Measurements from ENCODE around the gene MGAT3.

The MGAT3 gene

GRCh38 chr22:39508393-39508792 is 51.6 kb downstream of the MGAT3 start:
- no peak for TF ChIP-seq CTCF (IDR thresholded peaks at IDR 0.05; ENCODE audit: control extremely low read depth, extremely low read depth, low read depth, missing control alignments)
- ChIA-PET CTCF (interaction anchor here (12.6 kb wide), 1 partner anchor 15 kb away, joined by 166 read pairs; no protein-coding TSS in a partner anchor), POLR2A (no interaction called here)
- DNase-seq (ENCODE audit: extremely low spot score): no peak

GRCh38 chr22:39510529-39511149 is 53.8 kb downstream of the MGAT3 start:
- POLR2A ChIA-PET: interaction anchor here (1.6 kb wide), 1 partner anchor 9 kb away, joined by 5 read pairs; the partner anchor contains the start of gene ATF4
- CTCF ChIA-PET: interaction anchor here (0.8 to 12.6 kb wide), 4 partner anchors 9 to 103 kb away, joined by 3 to 166 read pairs (median 6); partner anchors contain the start of gene ATF4
- DNase-seq (ENCODE audit: extremely low spot score): no peak
- no peak for TF ChIP-seq CTCF (IDR thresholded peaks at IDR 0.05; ENCODE audit: control extremely low read depth, extremely low read depth, low read depth, missing control alignments)

- CTCF ChIA-PET: interaction anchor here (1.1 to 12.6 kb wide), 3 partner anchors 9 to 27 kb away, joined by 4 to 166 read pairs (median 9); partner anchors contain the start of gene ATF4
- no peak for DNase-seq (ENCODE audit: extremely low spot score)
- no peak for TF ChIP-seq CTCF (IDR thresholded peaks at IDR 0.05; ENCODE audit: control extremely low read depth, extremely low read depth, low read depth, missing control alignments)
- POLR2A ChIA-PET: interaction anchor here (1.3 kb wide), 1 partner anchor 9 kb away, joined by 5 read pairs; the partner anchor contains the start of gene ATF4
Observed at GRCh38 chr22:39511226-39511625, 54.4 kb downstream of the MGAT3 start.

GRCh38 chr22:39512026-39512425 is 55.2 kb downstream of the MGAT3 start:
- ChIA-PET POLR2A (interaction anchor here (0.5 to 1.3 kb wide), 2 partner anchors 8 to 61 kb away, joined by 3 to 5 read pairs; partner anchors contain the start of gene ATF4), CTCF (interaction anchor here (1.1 to 12.6 kb wide), 4 partner anchors 9 to 20 kb away, joined by 3 to 166 read pairs (median 36); partner anchors contain the start of genes MIEF1 and RPS19BP1)
- no peak for DNase-seq (ENCODE audit: extremely low spot score)
- TF ChIP-seq CTCF (IDR thresholded peaks at IDR 0.05; ENCODE audit: control extremely low read depth, extremely low read depth, low read depth, missing control alignments): no peak

- DNase-seq (ENCODE audit: extremely low spot score): no peak
- no peak for TF ChIP-seq CTCF (IDR thresholded peaks at IDR 0.05; ENCODE audit: control extremely low read depth, extremely low read depth, low read depth, missing control alignments)
- POLR2A ChIA-PET: interaction anchor here (0.8 kb wide), 1 partner anchor 195 kb away, joined by 3 read pairs; no protein-coding TSS in a partner anchor
- CTCF ChIA-PET: interaction anchor here (1.4 to 12.6 kb wide), 12 partner anchors 11 to 197 kb away, joined by 3 to 166 read pairs (median 8); partner anchors contain the start of genes MIEF1 and TAB1
Observed at GRCh38 chr22:39513791-39514190, 57.0 kb downstream of the MGAT3 start.

GRCh38 chr22:39514373-39514973 is 57.7 kb downstream of the MGAT3 start:
- peak; percentile 77 for TF ChIP-seq CTCF (IDR thresholded peaks at IDR 0.05; ENCODE audit: control extremely low read depth, extremely low read depth, low read depth, missing control alignments)
- CTCF ChIA-PET: interaction anchor here (0.7 to 12.6 kb wide), 22 partner anchors 10 to 354 kb away, joined by 3 to 166 read pairs (median 4); partner anchors contain the start of genes MIEF1, RPS19BP1 and TAB1
- POLR2A ChIA-PET: interaction anchor here (0.6 to 0.8 kb wide), 2 partner anchors 195 to 196 kb away, joined by 3 read pairs; partner anchors contain the start of gene RPL3
- DNase-seq (ENCODE audit: extremely low spot score): no peak
